GM19438 (cell line): ENCODE measurements around the gene RAB10.
"Not testable (repeated sequence)": the region's sequence is repeated elsewhere in the genome, so short reads cannot be mapped to it uniquely, and the experiment has no call there.

ENCODE experiments used
- ATAC-seq: cut with Tn5 transposase; IDR thresholded peaks from one replicate; pipeline ENCODE4 v1.9.1; 2021; ENCODE audit warnings: low read depth; ENCODE audit not compliant: unreplicated experiment

Gene RAB10

GRCh38 chr2:26033818-26034636 lies at the start of gene RAB10:
TSS of gene RAB10 (plus strand) at chr2:26034084. CDS start at chr2:26034609, 525 bp downstream.
- ATAC-seq, result peak; percentile 84

GRCh38 chr2:25988134-25988533 lies 45.8 kb upstream of the RAB10 start:
- no peak for ATAC-seq

GRCh38 chr2:25989154-25989553 lies 44.7 kb upstream of the RAB10 start:
- no peak for ATAC-seq

- no peak for ATAC-seq
Observed at GRCh38 chr2:25991965-25992364, 41.9 kb upstream of the RAB10 start.

- ATAC-seq, result no peak
Observed at GRCh38 chr2:25992556-25992955, 41.3 kb upstream of the RAB10 start.

- ATAC-seq, result no peak
Observed at GRCh38 chr2:25993049-25993448, 40.8 kb upstream of the RAB10 start.

GRCh38 chr2:25994509-25994908 lies 39.4 kb upstream of the RAB10 start:
- no peak for ATAC-seq

GRCh38 chr2:25996844-25997243 lies 37.0 kb upstream of the RAB10 start:
- no peak for ATAC-seq

- ATAC-seq, result not testable (repeated sequence)
Observed at GRCh38 chr2:25998816-25999383, 35.0 kb upstream of the RAB10 start.

DNA sequence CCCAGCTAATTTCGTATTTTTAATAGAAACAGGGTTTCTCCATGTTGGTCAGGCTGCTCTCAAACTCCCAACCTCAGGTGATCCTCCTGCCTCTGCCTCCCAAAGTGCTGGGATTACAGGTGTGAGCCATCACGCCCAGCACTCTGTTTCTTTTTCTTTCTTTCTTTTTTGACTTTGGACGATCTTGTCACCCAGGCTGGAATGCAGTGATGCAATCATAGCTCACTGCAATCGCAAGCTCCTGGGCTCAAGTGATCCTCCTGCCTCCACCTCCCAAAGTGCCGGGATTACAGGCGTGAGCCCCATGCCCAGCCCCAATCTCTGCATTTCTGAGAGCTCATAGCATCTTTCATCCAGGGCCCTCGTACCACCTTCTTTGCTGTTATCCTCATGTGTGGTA lies 34.5 kb upstream of the RAB10 start:
- not testable (repeated sequence) for ATAC-seq

- ATAC-seq, result no peak
Observed at GRCh38 chr2:26000561-26001082, 33.3 kb upstream of the RAB10 start.

GRCh38 chr2:26001743-26002351 lies 32.0 kb upstream of the RAB10 start:
- no peak for ATAC-seq

DNA sequence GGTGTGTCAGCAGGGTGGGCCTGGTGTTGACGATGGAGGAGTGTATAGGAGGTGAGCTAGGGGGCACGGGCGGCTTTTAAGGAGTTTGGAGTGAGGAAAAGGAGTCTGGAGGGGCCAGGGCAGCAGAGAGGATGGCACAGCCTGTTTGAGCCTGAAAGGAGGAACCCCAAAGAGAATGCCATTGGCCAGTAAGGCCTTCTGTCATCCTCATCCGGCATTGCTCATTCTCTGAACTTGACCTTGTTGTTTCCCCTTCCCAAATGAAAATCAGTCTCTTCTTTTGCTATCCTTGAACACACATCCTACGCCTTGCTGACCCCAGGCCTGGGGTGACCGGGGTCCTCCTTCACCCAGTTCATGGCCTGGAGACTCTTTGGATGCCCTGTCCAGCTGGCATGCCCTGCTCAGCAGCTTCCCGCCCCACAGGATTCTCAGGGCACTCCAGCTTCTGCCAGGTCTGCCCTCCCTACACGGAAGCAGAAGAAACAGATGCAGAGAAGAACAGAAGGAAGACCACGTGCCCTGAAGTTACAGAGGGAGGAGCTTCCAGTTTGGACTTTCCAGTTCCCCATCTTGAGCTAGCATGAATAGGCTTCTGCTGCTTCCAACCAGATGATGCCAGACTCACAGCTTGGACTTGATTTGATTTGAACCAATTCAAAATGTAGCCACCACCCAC lies 31.1 kb upstream of the RAB10 start:
- ATAC-seq, result no peak

DNA sequence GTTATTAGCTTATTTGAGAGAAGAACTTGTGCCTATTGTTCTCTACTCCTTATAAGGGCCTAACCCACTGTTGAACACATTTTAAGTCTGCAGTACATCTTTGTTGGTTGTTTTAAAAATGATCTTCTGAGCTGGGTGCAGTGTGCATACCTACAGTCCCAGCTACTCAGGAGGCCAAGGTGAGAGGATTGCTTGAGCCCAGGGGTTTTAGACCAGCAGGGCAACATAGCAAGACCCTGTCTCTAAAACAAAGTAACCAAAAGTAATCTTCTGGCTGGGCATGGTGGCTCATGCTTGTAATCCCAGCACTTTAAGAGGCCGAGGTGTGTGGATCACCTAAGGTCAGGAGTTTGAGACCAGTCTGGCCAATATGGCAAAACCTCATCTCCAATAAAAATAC lies 25.8 kb upstream of the RAB10 start:
- ATAC-seq, result no peak

GRCh38 chr2:26008851-26009566 lies 24.9 kb upstream of the RAB10 start:
- no peak for ATAC-seq

GRCh38 chr2:26009567-26009963 lies 24.3 kb upstream of the RAB10 start:
- no peak for ATAC-seq

DNA sequence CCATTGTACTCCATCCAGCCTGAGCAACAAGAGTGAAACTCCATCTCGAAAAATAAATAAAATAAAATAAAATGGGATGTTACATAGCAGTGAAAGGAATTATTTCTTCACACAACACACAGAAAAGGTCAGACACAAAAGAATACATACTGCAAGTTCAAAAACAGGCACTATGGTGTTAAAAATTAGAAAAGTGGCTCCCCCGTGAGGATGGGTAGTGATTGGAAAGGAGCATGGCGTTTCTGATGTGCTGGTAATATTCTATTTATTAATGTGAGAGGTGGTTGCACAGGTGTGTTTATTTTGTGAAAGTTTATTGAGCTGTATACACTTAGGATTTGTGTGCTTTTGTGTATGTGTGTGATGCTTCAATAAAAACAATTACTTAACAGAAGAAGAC lies 22.9 kb upstream of the RAB10 start:
- ATAC-seq, result no peak

GRCh38 chr2:26011609-26011989 lies 22.3 kb upstream of the RAB10 start:
- no peak for ATAC-seq

- ATAC-seq, result no peak
Observed at GRCh38 chr2:26011990-26012856, 21.7 kb upstream of the RAB10 start.
